Transverse colon (tissue), 4 donors: Measurements from ENCODE around the gene SLC25A41.

Source experiments
- CTCF ChIP-seq, 5 experiments: fragments of 200-600 bp in 3 of 5; fragments of 450-650 bp in 2 of 5; sonication (generic) in 3 of 5; IDR thresholded peaks; 1 replicate in 2 of 5; 2 replicates in 3 of 5; pipeline ENCODE4 v1.5.1; 2016 to 2017; ENCODE audit warnings: antibody characterized with exemption in 5 of 5, inconsistent platforms in 3 of 5, mild to moderate bottlenecking in 2 of 5, moderate library complexity in 1 of 5
- POLR2AphosphoS5 ChIP-seq, 3 donors: sonication (generic); formaldehyde crosslinking; IDR thresholded peaks; one replicate each; pipeline ENCODE4 v1.6.1; 2016; ENCODE audit warnings: antibody characterized with exemption in 3 of 3

- TF ChIP-seq CTCF (IDR thresholded peaks at IDR 0.05) (no peak), POLR2AphosphoS5 (IDR thresholded peaks at IDR 0.05) (no peak)
Measured at GRCh38 chr19:6378486-6378885, 55.1 kb downstream of the SLC25A41 start.
